ENCODE measurements around the gene FNDC8.
"Not testable (repeated sequence)": the region's sequence is repeated elsewhere in the genome, so short reads cannot be mapped to it uniquely, and the experiment has no call there.

FNDC8 gene

GRCh38 chr17:35144840-35145239 is 23.4 kb downstream of the FNDC8 start:
- no peak for DNase-seq (ENCODE audit: low spot score)

- no peak for DNase-seq (ENCODE audit: low spot score)
Observed at GRCh38 chr17:35146214-35146833, 24.9 kb downstream of the FNDC8 start.

- no peak for DNase-seq (ENCODE audit: low spot score)
Observed at GRCh38 chr17:35147375-35147905, 26.0 kb downstream of the FNDC8 start, which contains the start of gene UNC45B. Gene UNC45B, plus strand, starts transcription at chr17:35147817. Its CDS starts 447 bp downstream, at chr17:35148264.

- DNase-seq (ENCODE audit: low spot score): no peak
Observed at GRCh38 chr17:35148144-35148543, 26.7 kb downstream of the FNDC8 start.

- DNase-seq (ENCODE audit: low spot score): no peak
Observed at GRCh38 chr17:35149941-35150340, 28.5 kb downstream of the FNDC8 start.

- DNase-seq (ENCODE audit: low spot score): not testable (repeated sequence)
Observed at GRCh38 chr17:35151080-35151479, 29.7 kb downstream of the FNDC8 start.

- no peak for DNase-seq (ENCODE audit: low spot score)
Observed at GRCh38 chr17:35152421-35153140, 31.2 kb downstream of the FNDC8 start.

- DNase-seq (ENCODE audit: low spot score): no peak
Observed at GRCh38 chr17:35154196-35155165, 33.1 kb downstream of the FNDC8 start.

GRCh38 chr17:35155246-35155645 is 33.8 kb downstream of the FNDC8 start:
- no peak for DNase-seq (ENCODE audit: low spot score)

GRCh38 chr17:35159940-35160339 is 38.5 kb downstream of the FNDC8 start:
- DNase-seq (ENCODE audit: low spot score): no peak

GRCh38 chr17:35160354-35161201 is 39.2 kb downstream of the FNDC8 start:
- peak; percentile 43 for DNase-seq (ENCODE audit: low spot score)

GRCh38 chr17:35161281-35161761 is 39.9 kb downstream of the FNDC8 start:
- peak; percentile 45 for DNase-seq (ENCODE audit: low spot score)

- no peak for DNase-seq (ENCODE audit: low spot score)
Observed at GRCh38 chr17:35162755-35163154, 41.3 kb downstream of the FNDC8 start.

- DNase-seq (ENCODE audit: low spot score): no peak
Observed at GRCh38 chr17:35163886-35164285, 42.5 kb downstream of the FNDC8 start.

- DNase-seq (ENCODE audit: low spot score): no peak
Observed at GRCh38 chr17:35164716-35165115, 43.3 kb downstream of the FNDC8 start.

GRCh38 chr17:35166526-35166925 is 45.1 kb downstream of the FNDC8 start:
- DNase-seq (ENCODE audit: low spot score): no peak

- no peak for DNase-seq (ENCODE audit: low spot score)
Observed at GRCh38 chr17:35167046-35167445, 45.6 kb downstream of the FNDC8 start.

GRCh38 chr17:35167666-35168065 is 46.3 kb downstream of the FNDC8 start:
- no peak for DNase-seq (ENCODE audit: low spot score)

GRCh38 chr17:35169835-35170363 is 48.5 kb downstream of the FNDC8 start:
- DNase-seq (ENCODE audit: low spot score): no peak

GRCh38 chr17:35170968-35171771 is 49.8 kb downstream of the FNDC8 start:
- peak; percentile 69 for DNase-seq (ENCODE audit: low spot score)

All from CD4-positive, alpha-beta T cell treated with Interleukin-15 for 4 hours (primary cell).